Activated CD4-positive, alpha-beta T cell treated with anti-CD3 and anti-CD28 coated beads, Interleukin-2, amount 10 ng/mL, durations not matched to agents 7 days and 5 days (primary cell): ENCODE data around the gene SOX15. TPM values are rescaled to one million over a fixed set of nuclear protein-coding genes. Genes with fewer than 3 reads are reported as not detected.

Source experiments
- CTCF ChIA-PET: fragments of 350-600 bp; sonication (Branson Sonifier 250); formaldehyde crosslinking; loops from one replicate; lab custom pipeline; 2021; ENCODE audit warnings: antibody characterized with exemption; lab: Charles Lee
- POLR2A ChIA-PET: fragments of 350-600 bp; sonication (Branson Sonifier 250); formaldehyde crosslinking; loops from one replicate; lab custom pipeline; 2021; ENCODE audit warnings: antibody characterized with exemption; lab: Charles Lee
- DNase-seq: peaks from one replicate; pipeline ENCODE4 v3.0.0-alpha.2; 2020
- H3K27ac Mint-ChIP-seq: one replicate; pipeline ENCODE4 v1.8.0; 2021; ENCODE audit warnings: mild to moderate bottlenecking, moderate library complexity, mixed read lengths
- H3K27me3 Mint-ChIP-seq: one replicate; pipeline ENCODE4 v1.8.0; 2021; ENCODE audit warnings: mixed read lengths
- H3K36me3 Mint-ChIP-seq: one replicate; pipeline ENCODE4 v1.8.0; 2021; ENCODE audit warnings: low read depth, mixed read lengths
- H3K4me1 Mint-ChIP-seq: one replicate; pipeline ENCODE4 v1.8.0; 2021; ENCODE audit warnings: mixed read lengths
- H3K4me3 Mint-ChIP-seq: one replicate; pipeline ENCODE4 v1.8.0; 2021; ENCODE audit warnings: mild to moderate bottlenecking, moderate library complexity, mixed read lengths
- H3K9me3 Mint-ChIP-seq: one replicate; pipeline ENCODE4 v1.8.0; 2021; ENCODE audit warnings: mixed read lengths
- total RNA-seq, 2 experiments: library from RNA; stranded (reverse); gene quantifications; one replicate each; pipeline ENCODE4 v1.2.3, GENCODE V29; 2021

The SOX15 gene
- total RNA-seq, 2 experiments from 2014 or later = 0.57 to 0.71 TPM

GRCh38 chr17:7572588-7573323 lies 17.1 kb downstream of the SOX15 start:
- H3K27ac Mint-ChIP-seq = peak overlapping the region; percentile 98
- POLR2A ChIA-PET = interaction anchor here (1.0 kb wide), 1 partner anchor 11 kb away, joined by 3 read pairs; the partner anchor contains the start of gene MPDU1
- CTCF ChIA-PET = interaction anchor here (0.7 to 3.1 kb wide), 3 partner anchors 12 to 115 kb away, joined by 3 to 23 read pairs (median 3); partner anchors contain the start of genes SENP3 and TP53
- H3K4me3 Mint-ChIP-seq = peak overlapping the region; percentile 92
- no peaks in the 10 kb centered on the region for H3K9me3 Mint-ChIP-seq
- H3K36me3 Mint-ChIP-seq = peaks cover 73% of the 10 kb centered on the region
- H3K27me3 Mint-ChIP-seq = no peaks in the 10 kb centered on the region
- peaks cover 58% of the 10 kb centered on the region for H3K4me1 Mint-ChIP-seq
- no peak for DNase-seq

GRCh38 chr17:7572338-7572587 lies 17.6 kb downstream of the SOX15 start:
- DNase-seq = peak; percentile 99
- ChIA-PET POLR2A (no interaction called here), CTCF (interaction anchor here (0.5 to 3.1 kb wide), 3 partner anchors 11 to 136 kb away, joined by 3 to 23 read pairs (median 3); partner anchors contain the start of gene SENP3)
- no peaks in the 10 kb centered on the region for H3K9me3 Mint-ChIP-seq
- H3K36me3 Mint-ChIP-seq = peaks cover 73% of the 10 kb centered on the region
- H3K4me3 Mint-ChIP-seq = peak overlapping the region; percentile 92
- peak overlapping the region; percentile 98 for H3K27ac Mint-ChIP-seq
- H3K4me1 Mint-ChIP-seq = peaks cover 57% of the 10 kb centered on the region
- H3K27me3 Mint-ChIP-seq = no peaks in the 10 kb centered on the region

- ChIA-PET POLR2A (interaction anchor here (0.6 to 1.1 kb wide), 2 partner anchors 10 to 86 kb away, joined by 3 read pairs; no protein-coding TSS in a partner anchor), CTCF (interaction anchor here (0.7 to 3.1 kb wide), 3 partner anchors 9 to 129 kb away, joined by 4 to 23 read pairs (median 4); partner anchors contain the start of gene SENP3)
- Mint-ChIP-seq H3K27ac (peak overlapping the region; percentile 65), H3K27me3 (no peaks in the 10 kb centered on the region), H3K4me1 (peaks cover 40% of the 10 kb centered on the region), H3K9me3 (no peaks in the 10 kb centered on the region), H3K36me3 (peaks cover 62% of the 10 kb centered on the region), H3K4me3 (peak overlapping the region; percentile 14)
- DNase-seq = no peak
Measured at GRCh38 chr17:7570351-7570750, 19.5 kb downstream of the SOX15 start.

GRCh38 chr17:7569571-7569970 lies 20.3 kb downstream of the SOX15 start:
- Mint-ChIP-seq H3K36me3 (peaks cover 57% of the 10 kb centered on the region), H3K27ac (no peak overlapping the region), H3K4me3 (no peak overlapping the region), H3K27me3 (no peaks in the 10 kb centered on the region), H3K4me1 (peaks cover 33% of the 10 kb centered on the region), H3K9me3 (no peaks in the 10 kb centered on the region)
- CTCF ChIA-PET = interaction anchor here (0.7 to 1.2 kb wide), 2 partner anchors 9 to 128 kb away, joined by 4 to 5 read pairs; no protein-coding TSS in a partner anchor
- POLR2A ChIA-PET = interaction anchor here (1.1 kb wide), 1 partner anchor 9 kb away, joined by 3 read pairs; no protein-coding TSS in a partner anchor
- no peak for DNase-seq

GRCh38 chr17:7563115-7563869 lies 26.6 kb downstream of the SOX15 start:
- Mint-ChIP-seq H3K4me3 (peak overlapping the region; percentile 81), H3K27ac (peak overlapping the region; percentile 95), H3K36me3 (peaks cover 39% of the 10 kb centered on the region), H3K27me3 (no peaks in the 10 kb centered on the region), H3K4me1 (peaks cover 52% of the 10 kb centered on the region), H3K9me3 (no peaks in the 10 kb centered on the region)
- POLR2A ChIA-PET = no interaction called here
- CTCF ChIA-PET = no interaction called here
- no peak for DNase-seq

- no peaks in the 10 kb centered on the region for H3K27me3 Mint-ChIP-seq
- H3K9me3 Mint-ChIP-seq = no peaks in the 10 kb centered on the region
- CTCF ChIA-PET = interaction anchor here (2.0 to 3.3 kb wide), 6 partner anchors 9 to 232 kb away, joined by 6 to 38 read pairs (median 12); partner anchors contain the start of genes CD68, CHRNB1, SOX15 and TNFSF12
- H3K36me3 Mint-ChIP-seq = peaks cover 34% of the 10 kb centered on the region
- POLR2A ChIA-PET = interaction anchor here (0.6 kb wide), 1 partner anchor 126 kb away, joined by 4 read pairs; no protein-coding TSS in a partner anchor
- H3K4me3 Mint-ChIP-seq = peak overlapping the region; percentile 81
- H3K4me1 Mint-ChIP-seq = peaks cover 58% of the 10 kb centered on the region
- H3K27ac Mint-ChIP-seq = peak overlapping the region; percentile 95
- no peak for DNase-seq
Measured at GRCh38 chr17:7562208-7562605, 27.7 kb downstream of the SOX15 start.

GRCh38 chr17:7561589-7562207 lies 28.2 kb downstream of the SOX15 start, which contains the start of gene SENP3:
SENP3 (plus strand) TSS chr17:7561919; CDS start chr17:7563077, 1,158 bp downstream.
- CTCF ChIA-PET = interaction anchor here (0.5 to 3.3 kb wide), 32 partner anchors 8 to 247 kb away, joined by 3 to 38 read pairs (median 7); partner anchors contain the start of genes CD68, CHRNB1, POLR2A and SOX15
- peaks cover 33% of the 10 kb centered on the region for H3K36me3 Mint-ChIP-seq
- H3K4me3 Mint-ChIP-seq = peak within 1 kb of the TSS; percentile 81
- H3K4me1 Mint-ChIP-seq = peaks cover 56% of the 10 kb centered on the region
- peak within 1 kb of the TSS; percentile 95 for H3K27ac Mint-ChIP-seq
- POLR2A ChIA-PET = no interaction called here
- no peaks in the 10 kb centered on the region for H3K27me3 Mint-ChIP-seq
- peak; percentile 90 for DNase-seq
- no peaks in the 10 kb centered on the region for H3K9me3 Mint-ChIP-seq

- peak; percentile 83 for DNase-seq
- ChIA-PET POLR2A (interaction anchor here (0.6 to 1.5 kb wide), 2 partner anchors 9 to 127 kb away, joined by 3 to 4 read pairs; partner anchors contain the start of gene WRAP53), CTCF (interaction anchor here (0.5 to 3.3 kb wide), 52 partner anchors 8 to 250 kb away, joined by 3 to 38 read pairs (median 6); partner anchors contain the start of genes ACAP1, CD68, CHRNB1 and FGF11)
- no peaks in the 10 kb centered on the region for H3K9me3 Mint-ChIP-seq
- peak overlapping the region; percentile 81 for H3K4me3 Mint-ChIP-seq
- no peaks in the 10 kb centered on the region for H3K27me3 Mint-ChIP-seq
- H3K36me3 Mint-ChIP-seq = peaks cover 35% of the 10 kb centered on the region
- peak overlapping the region; percentile 93 for H3K27ac Mint-ChIP-seq
- peaks cover 60% of the 10 kb centered on the region for H3K4me1 Mint-ChIP-seq
Measured at GRCh38 chr17:7561028-7561575, 28.8 kb downstream of the SOX15 start.

- Mint-ChIP-seq H3K36me3 (peaks cover 35% of the 10 kb centered on the region), H3K27ac (peak overlapping the region; percentile 93), H3K4me3 (peak overlapping the region; percentile 81), H3K27me3 (no peaks in the 10 kb centered on the region), H3K9me3 (no peaks in the 10 kb centered on the region), H3K4me1 (peaks cover 64% of the 10 kb centered on the region)
- DNase-seq = peak; percentile 65
- CTCF ChIA-PET = interaction anchor here (0.6 to 3.3 kb wide), 53 partner anchors 8 to 249 kb away, joined by 3 to 38 read pairs (median 6); partner anchors contain the start of genes ACAP1, CD68, CHRNB1 and FGF11
- POLR2A ChIA-PET = interaction anchor here (0.6 to 1.5 kb wide), 2 partner anchors 10 to 127 kb away, joined by 3 to 4 read pairs; partner anchors contain the start of gene WRAP53
Measured at GRCh38 chr17:7560172-7561027, 29.5 kb downstream of the SOX15 start.

- ChIA-PET CTCF (interaction anchor here (0.6 to 3.3 kb wide), 38 partner anchors 7 to 224 kb away, joined by 3 to 38 read pairs (median 6); partner anchors contain the start of genes ACAP1, CD68, CHRNB1 and FGF11), POLR2A (interaction anchor here (1.5 kb wide), 1 partner anchor 128 kb away, joined by 4 read pairs; the partner anchor contains the start of gene WRAP53)
- Mint-ChIP-seq H3K4me1 (peaks cover 68% of the 10 kb centered on the region), H3K27me3 (no peaks in the 10 kb centered on the region), H3K36me3 (peaks cover 40% of the 10 kb centered on the region), H3K9me3 (no peaks in the 10 kb centered on the region), H3K27ac (peak overlapping the region; percentile 82), H3K4me3 (no peak overlapping the region)
- DNase-seq = no peak
Measured at GRCh38 chr17:7559320-7560171, 30.3 kb downstream of the SOX15 start.
